Activated CD8-positive, alpha-beta memory T cell treated with anti-CD3 and anti-CD28 coated beads for 24 hours (primary cell): ENCODE data around the gene FNBP1L.

Experiments used
- DNase-seq: peaks from one replicate; pipeline ENCODE4 v3.0.0-alpha.2; 2020

The FNBP1L gene

DNA sequence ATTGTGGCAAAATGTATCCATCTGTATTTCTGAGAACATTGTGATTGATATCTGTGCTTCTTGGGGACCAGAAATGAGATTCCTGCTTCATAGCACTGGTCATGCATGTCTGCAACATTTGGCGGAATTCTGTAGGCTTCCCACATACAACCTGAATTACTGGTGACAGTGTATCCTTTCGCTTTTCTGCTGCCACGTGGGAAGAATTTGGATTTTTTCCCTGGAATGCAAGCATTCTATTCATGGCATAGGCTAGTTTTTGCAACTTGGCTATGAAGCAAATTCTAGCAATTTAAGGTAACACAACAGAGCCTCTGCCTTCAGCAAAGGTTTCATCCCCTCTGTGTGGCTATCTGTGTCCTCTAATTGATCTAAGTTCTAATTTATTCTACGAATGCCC, 147.8 kb downstream of the FNBP1L start:
- no peak for DNase-seq

DNA sequence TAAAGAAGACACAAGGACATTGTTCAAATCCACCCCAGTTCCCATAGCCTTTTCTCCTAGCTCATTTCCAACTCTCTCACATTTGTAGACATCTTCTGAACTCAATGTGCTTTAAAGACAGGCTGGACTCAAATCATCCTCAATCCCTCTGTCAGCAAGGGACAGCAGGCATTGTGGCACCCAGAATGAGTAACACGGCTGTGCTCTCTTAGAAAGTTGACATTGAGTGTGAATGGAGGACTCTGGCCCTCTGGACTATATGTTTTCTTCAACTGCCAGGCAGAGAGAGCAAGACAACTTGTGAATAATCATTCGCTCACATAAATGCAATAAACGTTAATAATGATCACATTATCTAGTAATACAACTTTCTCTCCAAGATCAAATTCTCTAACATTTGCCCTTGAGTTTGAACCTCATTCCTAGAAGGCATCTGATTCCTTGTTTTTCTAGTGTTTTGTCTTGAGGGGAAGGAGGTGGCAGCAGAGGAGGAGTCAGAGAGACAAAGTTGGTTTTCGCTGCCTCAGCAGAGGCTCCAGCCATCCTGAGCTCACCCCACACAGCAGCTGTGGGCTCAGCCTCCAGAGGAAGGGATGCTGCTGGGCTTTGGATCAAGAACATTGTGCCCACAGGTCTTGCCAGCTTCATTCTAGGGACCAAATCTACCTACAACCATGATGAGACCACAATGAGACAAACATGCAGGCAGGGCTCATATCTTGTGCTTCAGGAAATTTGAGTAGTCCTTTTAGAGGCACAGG, 148.6 kb downstream of the FNBP1L start:
- DNase-seq, result no peak

DNA sequence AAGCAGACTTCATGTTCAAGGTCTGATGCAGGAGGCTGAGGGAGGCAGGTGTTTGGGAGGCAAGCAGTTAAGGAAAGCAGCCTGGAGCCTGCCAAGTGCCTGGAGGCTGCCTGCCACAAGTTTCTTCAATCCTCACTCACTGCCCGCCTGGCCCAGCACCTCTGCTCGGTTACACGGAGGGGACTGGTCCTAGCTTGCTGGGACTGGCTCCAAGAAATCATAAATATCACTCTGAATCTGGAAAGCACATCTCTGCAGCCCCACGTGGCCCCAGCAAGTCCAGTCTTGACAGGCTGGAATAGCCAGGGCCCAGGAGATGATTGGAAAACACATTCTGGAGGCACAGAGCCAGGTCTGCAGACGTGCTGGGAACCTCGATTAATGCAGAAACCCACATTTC, 149.8 kb downstream of the FNBP1L start:
- DNase-seq, result no peak

DNA sequence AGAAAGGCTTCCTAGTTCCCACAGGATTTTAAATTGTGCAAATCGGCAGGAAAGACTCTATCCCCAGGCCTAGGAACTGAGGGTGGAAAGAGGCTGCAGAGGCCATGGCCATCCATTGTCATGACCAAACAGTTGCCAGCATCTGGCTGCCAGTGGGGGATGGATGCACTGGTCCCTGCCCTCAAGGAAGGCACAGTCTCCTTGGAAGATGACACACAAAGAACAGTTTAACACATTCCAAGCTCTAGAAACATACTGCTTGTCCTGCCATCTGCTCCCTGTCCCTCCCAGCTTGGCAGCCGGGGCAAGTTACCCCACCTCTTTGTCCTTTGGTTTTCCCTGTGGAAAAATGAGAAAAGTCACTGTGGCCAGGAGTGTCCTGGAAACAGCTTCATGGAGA, 150.5 kb downstream of the FNBP1L start:
- no peak for DNase-seq

DNA sequence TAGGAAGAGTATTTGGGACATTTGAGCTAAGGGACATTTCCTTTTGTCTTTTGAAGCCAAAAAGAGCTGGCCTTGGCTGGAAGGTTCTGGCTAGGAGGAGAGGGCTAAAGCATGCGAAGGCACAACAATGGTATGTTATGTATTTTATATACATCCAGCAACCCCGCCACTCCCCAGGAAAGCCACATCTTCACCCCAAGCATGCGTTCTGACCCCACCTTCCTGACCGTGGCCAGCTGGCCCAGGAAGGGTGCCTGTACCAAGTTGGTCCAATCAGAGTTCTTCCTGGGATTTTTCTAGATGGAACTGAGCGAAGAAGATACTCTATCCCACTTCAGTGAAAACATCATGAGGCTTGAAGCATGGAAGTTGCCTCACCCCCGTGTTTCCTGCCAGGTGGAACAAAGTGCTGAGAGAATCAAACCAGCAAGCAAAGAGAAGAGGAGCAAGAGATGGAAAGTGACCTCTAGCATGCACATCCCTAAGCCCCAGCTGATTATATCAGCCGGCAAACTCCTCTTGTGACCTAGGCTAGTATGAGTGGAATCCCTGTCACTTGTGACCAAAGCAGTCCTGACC, 151.0 kb downstream of the FNBP1L start:
- DNase-seq, result no peak

DNA sequence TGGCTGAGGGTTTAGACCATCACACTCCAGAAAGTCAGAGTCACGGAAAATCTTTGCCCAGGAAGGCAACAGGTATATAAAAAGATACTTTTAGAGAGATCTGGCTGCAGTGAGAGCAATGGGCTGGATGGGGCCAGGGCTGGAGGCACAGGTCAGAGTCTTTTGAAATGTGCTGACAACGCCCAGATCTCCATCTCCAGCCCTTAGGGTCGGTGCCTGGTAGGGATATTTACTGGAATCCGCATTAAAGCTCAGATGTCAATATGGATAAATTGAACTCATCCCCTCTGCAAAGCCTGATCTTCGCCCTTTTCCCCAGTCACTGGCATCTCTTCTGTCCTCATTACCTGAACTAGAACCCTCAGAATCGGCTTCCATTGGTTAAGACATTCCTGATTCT, 151.6 kb downstream of the FNBP1L start:
- DNase-seq, result no peak

DNA sequence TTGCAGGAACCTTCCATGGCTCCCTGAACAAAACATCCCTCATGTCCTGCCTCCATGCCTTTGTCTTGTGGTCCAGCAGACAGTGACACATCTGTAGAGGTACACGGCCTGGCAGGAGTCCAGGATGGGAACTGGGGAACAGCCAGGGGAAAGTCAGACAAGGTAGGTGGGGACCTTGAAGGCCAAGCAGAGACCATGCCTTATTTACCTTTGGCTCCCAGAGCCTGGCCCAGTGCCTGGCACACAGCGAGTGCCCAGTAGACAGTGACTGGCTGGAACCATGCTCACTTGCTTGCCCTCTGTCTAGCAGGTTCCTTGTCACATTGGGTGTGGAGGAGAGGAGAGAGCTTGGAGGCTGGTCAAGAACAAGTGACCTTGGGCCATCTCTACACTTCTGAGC, 152.7 kb downstream of the FNBP1L start:
- no peak for DNase-seq

DNA sequence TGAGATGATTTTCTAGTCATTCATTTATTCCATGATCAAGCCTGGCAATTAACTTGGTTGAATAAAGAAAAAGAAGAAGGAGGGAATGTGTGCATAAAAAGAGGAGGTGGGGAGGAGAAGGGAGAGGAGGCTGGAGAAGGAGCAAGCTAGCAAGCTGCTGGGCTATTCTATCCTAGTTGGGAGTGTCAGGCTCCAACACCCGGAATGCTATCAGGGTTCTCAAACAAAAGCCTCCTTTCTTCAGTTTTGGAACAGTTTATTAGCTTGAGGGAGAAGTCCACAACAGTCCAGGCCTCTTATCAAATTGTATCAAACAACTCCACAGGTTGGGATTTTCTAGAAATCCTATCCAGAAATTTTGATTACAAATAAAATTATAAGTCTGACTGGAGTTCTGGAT, 153.8 kb downstream of the FNBP1L start:
- no peak for DNase-seq

DNA sequence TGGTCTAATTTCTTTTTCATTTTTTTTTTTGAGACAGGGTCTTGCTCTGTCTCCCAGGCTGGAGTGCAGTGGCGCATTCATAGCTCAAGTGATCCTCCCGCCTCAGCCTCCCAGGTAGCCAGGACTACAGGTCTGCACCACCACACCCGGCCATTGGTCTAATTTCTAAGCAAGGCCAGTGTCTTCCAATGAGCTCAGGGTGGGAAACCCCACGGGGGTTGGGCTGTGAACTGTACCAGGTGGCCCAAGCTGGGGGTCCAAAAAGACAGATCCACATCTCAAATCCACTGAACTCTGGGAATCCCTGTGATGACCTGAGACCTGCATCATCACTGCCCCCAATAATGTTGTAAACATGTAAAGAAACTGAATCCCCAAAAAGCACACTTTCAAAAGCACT, 154.2 kb downstream of the FNBP1L start:
- DNase-seq, result no peak

DNA sequence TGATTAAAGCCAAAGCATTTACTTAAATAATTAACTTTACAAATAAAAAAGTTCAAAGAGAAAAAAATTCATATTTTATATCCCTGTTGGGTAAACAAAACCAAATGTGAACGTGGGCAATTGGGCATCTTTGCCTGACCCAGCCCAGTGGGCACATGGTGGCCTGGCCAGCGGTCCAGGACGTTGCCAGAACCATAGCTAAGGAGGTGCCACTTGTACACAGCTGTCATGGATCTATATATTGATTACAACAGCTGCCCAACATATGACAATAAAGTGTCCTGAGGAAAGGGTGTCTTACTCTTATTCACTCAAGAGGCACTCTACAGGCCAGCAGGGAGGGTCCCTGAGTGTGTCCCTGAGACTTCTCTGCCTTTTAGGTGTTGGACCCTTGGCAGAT, 155.2 kb downstream of the FNBP1L start:
- DNase-seq, result no peak

DNA sequence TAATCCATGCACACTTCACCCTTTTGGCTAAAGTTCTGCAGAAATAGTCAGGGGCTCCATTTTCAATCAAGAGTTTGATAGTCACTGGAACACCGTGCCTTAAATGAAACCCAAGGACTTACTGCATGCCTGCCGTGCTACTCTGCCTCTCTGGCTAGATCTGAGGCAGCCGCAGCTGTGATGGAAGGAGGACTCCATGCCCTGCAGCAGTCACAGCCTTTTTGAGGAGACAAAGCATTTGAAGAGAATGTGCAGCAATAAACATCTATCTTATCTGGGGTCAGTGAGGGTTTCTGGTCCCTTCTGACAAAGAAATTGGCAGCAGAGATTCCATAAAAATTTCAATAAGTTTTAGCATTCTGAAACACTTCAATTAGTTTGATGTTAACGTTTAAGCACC, 155.7 kb downstream of the FNBP1L start:
- no peak for DNase-seq
